ENCODE measurements around the gene ITPKB.
"Not testable (repeated sequence)": the region's sequence is repeated elsewhere in the genome, so short reads cannot be mapped to it uniquely, and the experiment has no call there.

Gene ITPKB

DNA sequence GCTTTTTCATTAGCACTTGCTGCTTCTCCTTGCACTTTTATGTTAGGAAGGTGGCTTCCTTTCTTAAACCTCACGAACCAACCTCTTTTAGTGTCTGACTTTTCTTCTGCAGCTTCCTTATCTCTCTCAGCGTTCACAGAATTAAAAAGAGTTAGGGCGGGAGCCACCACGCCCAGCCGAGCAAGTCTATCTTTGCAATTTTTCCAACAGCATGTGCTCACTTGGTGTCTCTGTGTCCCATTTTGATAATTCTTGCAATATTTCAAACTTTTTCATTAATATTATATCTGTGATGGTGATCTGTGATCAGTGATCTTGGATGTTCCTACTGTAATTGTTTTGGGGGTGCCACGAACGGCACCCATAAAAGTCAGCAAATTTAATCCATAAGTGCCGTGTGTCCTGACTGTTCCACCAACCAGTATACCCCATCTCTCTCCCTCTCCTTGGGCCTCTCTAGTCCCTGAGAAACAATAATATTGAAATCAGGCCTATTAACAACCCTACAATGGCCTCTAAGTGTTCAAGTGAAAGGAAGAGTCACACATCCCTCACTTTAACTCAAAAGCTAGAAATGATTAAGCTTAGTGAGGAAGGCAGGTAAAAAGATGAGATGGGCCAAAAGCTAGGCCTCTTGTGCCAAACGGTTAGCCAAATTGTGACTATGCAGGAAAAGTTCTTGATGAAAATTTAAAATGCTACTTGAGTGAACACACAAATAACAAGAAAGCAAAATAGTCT, 15.9 kb upstream of the ITPKB start:
- DNase-seq (ENCODE audit: low spot score) = no peak

DNA sequence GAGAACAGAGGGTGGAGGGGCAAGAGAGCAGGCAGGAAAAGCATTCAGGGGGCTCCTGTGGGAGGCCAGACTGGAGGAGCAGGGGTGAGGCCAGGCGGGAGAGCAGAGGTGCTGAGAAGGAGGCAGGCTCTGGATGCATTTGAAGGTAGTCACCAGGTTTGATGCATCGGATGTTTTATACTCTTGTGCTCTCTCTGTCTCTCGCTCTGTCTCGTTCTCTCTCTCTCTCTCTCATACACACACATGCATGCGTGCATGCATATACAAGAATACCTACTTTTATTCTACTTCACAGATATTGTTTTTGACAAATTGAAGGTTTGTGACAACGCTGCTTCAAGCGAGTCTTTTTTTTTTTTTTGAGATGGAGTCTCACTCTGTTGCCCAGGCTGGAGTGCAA, 15.0 kb upstream of the ITPKB start:
- DNase-seq (ENCODE audit: low spot score) = no peak

DNA sequence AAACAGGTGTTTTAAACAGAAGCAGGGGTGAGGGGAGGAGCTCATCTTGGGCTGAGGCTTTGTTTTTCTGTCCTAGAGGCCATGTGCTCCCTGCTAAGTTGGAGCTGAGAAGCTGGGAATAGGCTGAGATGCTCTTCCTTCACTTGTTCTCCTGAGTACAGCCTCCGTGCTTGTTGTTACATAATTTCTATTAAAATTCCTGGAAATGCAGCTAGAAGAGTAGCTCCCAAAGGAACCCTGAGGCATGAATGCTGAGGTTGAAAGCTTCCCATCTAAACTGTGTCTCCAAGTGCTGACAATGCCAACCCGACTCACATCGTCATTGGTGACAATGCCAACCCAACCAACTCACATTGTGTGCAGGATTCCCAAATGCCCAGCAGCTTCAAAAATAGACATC, 12.6 kb upstream of the ITPKB start:
- DNase-seq (ENCODE audit: low spot score) = no peak

DNA sequence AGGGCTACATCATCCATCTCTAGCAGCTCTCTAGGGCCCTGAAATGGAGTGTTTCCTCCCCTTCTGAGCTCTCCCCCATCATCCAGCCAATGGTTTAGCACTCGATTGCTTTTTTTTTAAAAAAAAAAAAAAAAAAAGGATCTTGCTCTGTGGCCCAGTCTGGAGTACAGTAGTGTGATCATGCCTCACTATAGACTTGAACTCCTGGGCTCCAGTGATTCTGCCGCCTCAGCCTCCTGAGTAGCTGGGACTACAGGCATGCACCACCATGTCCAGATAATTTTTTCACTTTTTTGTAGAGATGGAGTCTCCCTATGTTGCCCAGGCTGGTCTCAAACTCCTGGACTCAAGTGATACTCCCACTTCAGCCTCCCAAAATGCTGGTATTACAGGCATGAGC, 12.1 kb upstream of the ITPKB start:
- DNase-seq (ENCODE audit: low spot score) = no peak

DNA sequence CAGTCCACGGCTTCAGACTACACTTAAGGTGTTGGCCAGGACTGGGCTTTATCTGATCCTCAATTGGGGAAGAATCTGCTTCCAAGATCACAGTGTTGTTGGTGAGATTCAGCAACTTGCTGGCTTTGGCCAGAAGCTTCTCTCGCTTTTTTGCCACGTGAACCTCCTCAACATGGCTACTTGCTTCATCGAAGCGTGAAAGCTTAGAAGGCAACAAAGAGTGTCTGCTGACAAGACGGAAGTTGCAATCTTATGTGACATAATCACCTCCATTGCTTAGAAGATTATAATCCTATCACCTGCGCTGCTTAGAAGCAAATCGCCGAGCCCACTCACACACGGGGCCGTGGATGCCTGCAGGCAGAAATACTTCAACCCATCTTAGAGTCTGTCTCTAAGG, 10.4 kb upstream of the ITPKB start:
- DNase-seq (ENCODE audit: low spot score) = no peak

DNA sequence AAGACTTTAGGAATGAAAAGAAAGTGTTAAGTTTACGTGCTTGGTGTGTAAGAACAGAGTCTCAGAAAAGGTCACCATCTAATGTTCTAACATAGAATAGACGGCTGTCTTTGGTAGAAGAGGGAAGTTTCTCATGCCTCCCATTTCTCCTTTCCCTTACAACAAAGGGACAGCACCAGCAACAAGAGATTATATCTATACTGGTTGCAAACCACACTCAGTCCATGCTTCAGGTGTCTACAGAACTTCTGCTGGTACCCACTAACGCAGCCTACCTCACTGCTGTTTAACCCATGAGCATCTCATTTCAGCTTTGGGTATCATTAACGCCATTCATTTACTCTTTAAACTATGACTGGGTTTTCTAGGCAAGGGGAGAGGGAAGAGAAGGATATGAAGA, 9.2 kb upstream of the ITPKB start:
- DNase-seq (ENCODE audit: low spot score) = no peak

DNA sequence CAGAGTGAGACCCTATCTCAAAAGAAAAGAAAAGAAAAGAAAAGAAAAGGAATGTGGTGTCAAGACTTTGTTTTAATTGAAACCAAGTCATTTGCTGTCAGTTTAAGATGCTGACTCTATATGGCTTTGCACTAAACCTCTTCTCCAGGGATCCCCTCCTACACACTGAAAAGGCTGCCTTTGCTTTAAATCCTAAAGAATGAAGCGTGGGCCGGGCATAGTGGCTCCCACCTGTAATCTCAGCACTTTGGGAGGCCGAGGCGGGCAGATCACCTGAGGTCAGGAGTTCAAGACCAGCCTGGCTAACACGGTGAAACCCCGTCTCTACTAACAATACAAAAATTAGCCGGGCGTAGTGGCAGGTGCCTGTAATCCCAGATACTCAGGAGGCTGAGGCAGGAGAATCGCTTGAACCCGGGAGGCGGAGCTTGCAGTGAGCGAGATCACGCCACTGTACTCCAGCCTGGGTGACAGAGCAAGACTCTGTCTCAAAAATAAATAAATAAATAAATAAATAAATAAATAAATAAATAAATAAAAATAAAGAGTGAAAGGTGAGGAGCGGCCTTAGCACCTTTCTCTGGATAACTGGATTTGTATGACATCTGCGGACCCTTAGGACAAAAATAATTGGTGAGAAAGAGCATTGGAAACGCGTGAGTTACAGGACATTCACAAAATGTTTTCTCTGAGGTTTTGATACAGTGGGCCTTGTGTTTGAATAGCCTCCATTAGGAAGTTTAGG, 8.6 kb upstream of the ITPKB start:
- DNase-seq (ENCODE audit: low spot score) = not testable (repeated sequence)

DNA sequence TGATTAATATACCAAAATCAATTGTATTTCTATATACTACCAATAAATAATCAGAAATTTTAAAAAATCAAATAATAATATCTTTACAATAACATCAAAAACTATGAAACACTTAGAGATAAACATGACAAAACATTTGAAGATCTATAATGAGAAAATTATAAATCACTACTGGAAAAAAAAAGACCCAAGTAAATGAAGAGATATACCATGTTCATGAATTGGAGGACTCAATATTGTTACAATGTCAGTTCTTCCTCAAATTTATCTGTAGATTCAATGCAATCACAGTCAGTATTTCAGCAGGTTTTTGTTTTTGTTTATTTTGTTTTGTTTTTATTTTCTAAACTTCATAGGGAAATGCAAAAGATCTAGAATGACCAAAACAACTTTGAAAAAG, 4.2 kb upstream of the ITPKB start:
- DNase-seq (ENCODE audit: low spot score) = no peak

DNA sequence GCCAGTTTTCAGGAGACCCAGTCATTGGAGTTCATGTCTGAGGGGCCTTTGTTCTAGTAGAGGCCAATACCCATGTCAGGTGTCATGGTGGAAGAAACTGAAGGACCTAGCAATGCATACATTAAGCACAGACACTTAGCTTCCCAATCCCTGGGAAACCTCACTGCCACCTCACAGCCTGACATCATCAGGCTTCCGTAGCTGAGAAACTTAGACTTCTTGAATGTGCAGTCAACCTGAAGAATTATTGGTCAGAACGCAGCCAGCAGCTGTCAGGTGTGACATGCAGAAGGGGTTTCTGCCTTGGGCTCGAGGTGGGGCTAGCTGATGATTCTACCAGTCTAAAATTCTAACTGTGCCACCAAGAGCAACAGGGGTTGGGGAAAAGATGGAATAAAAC, 1.9 kb upstream of the ITPKB start:
- DNase-seq (ENCODE audit: low spot score) = no peak

DNA sequence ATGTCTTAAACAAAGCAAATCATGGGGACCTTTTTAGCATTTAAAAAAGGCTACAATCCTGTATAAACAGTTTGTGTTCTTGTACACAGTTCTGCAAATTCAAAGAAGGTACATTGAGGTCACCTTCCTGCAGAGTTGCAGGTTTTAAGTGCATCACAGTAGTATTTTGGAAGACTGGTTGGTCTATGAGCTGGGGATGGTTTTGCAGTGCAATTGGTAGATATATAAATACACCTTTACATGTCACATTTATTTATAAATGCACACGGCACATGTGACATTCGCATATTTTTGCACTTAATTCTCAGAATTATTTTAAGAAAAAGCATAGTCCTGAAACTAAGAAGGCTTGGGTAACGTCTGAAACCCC, 599 bp upstream of the ITPKB start:
- DNase-seq (ENCODE audit: low spot score) = no peak

DNA sequence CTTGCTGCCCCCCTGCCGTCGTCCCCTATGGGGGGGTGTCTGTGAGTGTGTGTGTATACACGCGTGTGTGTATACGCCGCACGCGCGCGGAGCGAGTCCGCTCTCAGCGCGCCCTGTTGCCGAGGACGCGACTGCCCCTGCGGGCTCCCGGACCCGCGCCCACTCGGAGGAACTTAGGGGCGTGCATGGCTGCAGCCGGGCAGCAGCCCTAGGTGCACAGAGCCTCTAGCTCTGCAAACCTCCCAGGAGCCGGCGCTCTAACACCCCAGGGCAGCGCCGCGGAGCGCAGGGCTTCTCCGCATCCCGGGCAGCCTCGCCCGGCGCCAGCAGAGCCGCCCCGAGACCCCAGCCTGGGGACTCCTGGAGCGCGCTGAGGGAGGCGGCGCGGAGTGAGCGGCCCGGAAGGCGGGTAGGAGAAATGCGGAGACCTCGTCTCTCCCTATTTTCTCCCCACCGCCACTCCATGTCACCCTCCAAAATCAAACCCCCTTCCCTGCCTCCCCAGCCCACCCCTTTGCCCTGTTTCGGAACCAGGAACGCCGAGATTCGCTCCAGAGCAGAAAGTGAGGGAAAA, 574 bp downstream of the ITPKB start:
- no peak for DNase-seq (ENCODE audit: low spot score)

DNA sequence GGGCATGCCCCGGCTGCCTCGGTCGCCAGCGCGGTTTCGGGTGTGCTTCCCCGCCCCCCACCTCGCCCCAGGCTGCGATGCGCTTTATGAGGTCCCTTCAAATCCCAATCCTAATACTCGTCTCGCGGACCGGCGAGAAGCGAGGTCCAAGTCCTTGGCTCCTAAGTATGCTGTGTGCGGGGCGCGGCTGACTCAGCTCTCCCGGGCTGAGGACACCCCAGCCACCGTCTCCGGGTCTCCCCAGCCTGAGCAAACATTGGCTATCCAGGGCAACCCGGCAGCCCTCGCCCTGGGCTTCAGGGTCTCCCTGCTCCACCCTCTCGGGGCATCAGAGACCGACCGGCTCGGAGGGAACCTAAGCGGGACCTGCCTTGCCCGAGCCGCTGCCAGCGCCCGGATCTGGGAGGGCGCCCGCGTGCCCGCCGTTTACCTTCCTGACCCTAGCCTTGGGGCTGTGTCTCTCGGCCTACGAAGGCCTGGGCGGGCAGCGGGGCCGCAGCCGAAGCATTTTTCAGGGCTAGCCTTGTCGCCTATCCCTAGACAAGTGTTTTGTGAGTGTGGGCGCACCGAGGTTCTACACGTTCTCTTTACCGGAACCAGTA, 1.2 kb downstream of the ITPKB start:
- DNase-seq (ENCODE audit: low spot score) = no peak

DNA sequence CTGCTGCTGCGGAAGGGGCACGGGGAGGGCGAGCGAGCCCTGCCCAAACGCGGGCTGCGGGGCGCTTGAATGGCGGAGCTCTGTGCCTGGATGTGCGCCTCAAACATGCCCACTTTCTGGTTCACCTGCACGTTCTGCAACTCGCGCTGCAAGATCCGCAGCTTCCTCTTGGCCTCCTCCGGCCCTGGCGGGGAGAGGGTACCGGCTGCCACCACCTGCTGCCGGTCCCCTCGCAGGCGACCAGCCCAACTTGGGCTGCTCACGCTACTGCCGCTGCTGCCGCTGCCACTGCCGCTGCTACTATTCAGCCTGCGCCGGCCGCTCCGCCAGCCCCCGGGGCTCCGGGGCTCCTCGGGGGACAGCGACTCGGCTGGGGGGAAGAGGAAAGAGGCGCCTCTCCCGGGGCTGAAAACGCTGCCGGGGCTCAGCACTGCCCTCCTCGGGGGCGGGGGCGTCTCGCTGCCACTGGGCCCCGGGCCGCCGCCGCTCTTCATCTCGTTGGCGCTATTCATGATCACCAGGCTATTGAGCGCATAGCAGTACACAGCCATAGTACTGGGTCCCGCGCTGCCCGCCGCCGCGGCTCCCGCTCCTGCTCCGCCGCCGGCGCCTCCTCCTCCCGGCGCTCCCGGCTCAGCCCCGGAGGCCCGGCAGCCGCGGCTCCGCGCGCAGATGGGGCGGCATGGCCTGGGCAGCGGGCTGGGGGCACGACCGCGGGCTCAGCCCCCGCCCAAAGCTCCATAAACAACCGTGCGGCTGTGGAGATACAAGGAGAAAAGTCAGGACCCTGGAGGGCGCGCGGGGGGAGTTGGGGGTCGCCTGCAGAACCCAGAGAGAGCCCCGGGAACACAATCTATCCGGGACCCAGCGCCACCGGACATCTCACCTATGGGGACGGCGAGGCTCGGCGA, 1.9 kb downstream of the ITPKB start:
- DNase-seq (ENCODE audit: low spot score) = peak; percentile 45

DNA sequence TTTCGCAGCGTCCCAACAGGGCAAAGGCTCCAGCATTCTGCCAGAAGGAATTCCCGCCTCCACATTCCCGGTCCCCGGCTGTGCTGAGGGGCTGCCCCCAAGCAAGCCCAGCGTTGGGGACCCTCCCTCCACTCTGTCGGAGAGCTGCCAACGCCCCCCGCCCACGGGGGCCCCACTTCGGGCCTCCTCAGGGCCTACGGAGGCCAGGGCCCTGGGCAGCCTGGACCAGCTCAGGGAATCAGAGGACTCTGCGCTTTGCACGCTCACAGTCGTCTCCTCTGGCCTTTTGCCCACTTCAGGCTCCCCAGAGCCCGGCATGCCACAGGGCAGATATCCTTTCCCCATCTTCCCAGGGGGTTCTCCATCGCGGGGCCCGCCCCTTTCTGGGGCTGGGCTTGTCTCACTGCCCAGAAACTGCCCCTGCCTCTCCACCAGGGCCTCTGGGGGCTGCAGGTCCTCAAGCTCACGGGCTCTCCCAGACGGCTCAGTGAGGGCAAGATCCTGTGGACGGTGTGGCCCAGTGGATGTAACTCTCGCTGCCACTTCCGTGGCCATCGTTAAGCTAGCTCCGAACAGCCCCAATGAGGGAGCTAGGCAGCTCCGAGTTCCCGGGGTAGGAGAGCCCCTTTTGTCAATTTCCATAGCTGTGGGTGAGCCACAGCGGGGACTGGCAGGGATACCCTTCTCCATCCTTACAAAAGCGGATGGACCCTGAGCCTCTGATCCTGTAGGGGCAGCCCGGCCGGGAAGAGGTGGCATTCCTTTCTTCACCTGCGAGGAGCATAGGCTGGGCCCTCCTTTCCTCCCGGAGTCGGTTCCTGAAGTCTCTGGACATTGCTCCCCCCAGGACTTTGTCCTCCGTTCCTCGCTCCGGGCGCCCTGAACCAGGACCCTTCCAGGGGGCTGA, 2.8 kb downstream of the ITPKB start:
- DNase-seq (ENCODE audit: low spot score) = no peak

DNA sequence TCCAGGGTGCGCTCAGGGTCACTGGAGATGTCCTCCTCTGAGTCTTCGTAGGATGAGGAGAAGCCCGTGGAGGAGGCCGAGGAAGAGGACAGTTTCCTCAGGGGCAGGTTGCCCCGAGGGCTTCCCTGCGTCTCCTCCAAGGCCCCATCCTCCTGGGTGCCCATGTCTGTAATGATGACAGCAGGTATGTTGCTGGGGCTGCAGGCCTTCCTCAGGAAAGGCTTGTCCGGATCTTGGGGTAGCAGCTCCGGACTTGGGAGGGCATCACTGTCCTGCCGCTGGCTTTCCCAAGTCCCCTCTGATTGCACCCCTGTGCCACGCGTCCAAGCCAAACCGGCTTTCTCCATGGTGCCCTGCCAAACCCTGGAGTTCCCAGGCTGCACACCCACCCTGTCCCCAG, 3.5 kb downstream of the ITPKB start:
- DNase-seq (ENCODE audit: low spot score) = no peak

DNA sequence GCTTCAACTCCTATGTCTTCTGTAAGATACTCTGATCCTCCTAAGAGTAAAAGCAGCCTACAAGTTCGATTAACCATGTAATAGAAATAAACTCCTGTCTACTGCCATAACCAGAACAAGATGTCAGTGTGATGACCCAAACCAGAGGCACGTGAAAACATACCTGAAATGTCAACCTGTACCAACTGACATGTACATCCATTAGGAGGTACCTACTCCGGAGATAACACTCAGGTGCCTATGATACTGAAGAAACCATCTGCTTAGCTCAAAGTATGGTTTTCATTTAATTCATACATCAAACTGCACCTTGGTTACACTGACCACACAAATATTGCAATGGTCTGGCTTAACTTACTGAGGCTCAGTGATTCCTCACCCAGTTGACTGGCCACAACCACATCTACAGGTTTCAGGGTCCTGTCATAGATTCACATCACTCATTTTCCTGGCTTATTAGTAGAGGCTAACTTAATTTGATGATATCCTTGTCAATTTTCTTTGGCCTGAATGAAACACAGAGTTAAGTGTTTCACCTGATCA, 4.4 kb downstream of the ITPKB start:
- DNase-seq (ENCODE audit: low spot score) = no peak

DNA sequence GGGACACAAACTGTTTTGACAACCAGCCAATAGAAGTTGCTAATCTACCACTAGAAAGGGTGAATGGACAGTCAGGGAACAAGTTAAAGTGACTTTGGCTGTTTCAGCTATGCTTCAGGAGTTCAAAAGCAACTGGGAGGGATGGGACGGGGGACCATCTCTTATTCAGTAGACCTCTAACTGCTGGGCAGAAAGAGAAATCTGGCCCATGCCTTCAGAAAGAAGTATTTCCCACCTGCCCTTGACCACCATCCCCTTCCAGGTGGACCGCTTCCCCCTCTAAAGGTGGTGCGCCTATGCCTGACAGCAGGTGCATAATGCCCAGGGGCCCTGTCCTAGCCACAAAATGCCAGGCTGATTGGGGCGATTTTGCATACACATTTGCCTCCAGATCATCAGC, 5.2 kb downstream of the ITPKB start:
- DNase-seq (ENCODE audit: low spot score) = no peak

DNA sequence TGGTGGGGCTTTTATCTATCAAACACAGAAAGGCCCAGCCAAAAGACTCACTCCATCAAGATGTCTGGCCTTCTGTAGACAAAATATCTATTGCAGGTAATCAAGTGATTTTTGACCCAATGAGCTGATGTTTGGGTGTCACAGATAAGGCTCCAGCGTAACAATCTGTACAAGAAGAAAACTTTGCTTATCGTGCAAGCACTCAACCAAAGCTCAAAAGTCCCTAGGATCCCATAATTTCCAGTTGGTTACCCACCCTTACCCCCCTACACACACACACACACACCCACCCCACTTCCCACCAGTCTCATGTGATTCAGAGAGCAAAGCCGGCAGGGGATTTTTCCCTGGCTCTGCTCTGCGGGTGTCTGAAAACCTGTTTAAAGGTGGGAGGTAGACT, 5.8 kb downstream of the ITPKB start:
- DNase-seq (ENCODE audit: low spot score) = no peak

DNA sequence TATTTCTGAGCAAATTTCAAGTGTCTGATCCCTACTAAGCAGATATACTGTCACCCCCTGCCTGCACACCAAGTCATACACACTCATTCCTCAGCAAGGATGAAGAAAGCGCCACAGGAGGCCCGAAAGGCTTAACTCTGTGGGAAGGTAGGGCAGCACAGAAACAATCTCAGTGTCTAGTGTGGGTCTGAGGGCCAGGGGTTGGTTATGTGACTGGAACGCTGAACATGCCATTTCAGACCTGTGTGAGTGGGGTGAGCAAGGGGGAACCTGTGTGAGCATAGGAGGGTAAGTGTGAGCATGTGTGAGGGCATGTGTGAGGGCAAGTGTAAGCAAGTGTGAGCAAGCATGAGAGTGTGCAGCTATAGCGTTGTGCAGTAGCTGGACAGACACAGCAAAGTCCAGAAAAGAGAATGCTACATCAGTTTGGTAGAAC, 6.2 kb downstream of the ITPKB start:
- DNase-seq (ENCODE audit: low spot score) = no peak

DNA sequence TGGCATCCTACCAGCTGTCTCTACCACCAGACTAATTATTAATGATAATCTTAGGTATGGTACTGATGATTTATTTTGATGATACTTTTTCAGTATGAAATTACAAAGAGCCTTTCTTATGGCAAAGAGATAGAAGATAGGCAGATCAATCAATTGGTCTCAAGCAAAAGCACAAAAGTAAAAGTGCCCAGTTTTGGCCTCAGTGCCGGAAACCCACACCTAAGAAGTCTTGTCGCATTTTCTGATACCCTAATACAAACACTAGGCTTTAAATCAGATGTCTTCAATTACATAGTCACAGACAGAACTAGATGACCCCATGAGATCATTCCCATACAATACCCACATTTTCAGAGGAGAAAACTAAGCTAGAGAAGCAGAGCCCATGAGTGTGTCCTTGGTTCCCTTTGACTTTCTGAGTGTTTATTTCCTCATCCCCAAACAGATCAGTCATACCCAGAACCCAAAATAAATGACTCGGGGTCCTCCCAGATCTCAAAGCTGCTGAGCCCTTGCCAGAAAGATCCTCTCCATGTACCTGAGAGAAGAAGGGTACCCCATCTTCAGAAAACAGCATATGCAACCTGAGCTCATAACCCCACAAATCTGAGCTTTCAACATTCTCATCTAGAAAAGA, 7.7 kb downstream of the ITPKB start:
- no peak for DNase-seq (ENCODE audit: low spot score)
